ENCODE data around the gene KCTD2.
A peak's percentile ranks its signal among the peaks of the same experiment; 100 is the strongest.

KCTD2 gene

GRCh38 chr17:75081611-75082540 lies 34.9 kb downstream of the KCTD2 start:
- no peak for TF ChIP-seq CTCF (IDR thresholded peaks at IDR 0.05; ENCODE audit: insufficient read depth, low read length, missing control alignments)
- ChIA-PET POLR2A (interaction anchor here (0.6 kb wide), 1 partner anchor 45 kb away, joined by 3 read pairs; no protein-coding TSS in a partner anchor), CTCF (interaction anchor here (0.6 to 1.7 kb wide), 5 partner anchors 11 to 90 kb away, joined by 3 to 11 read pairs (median 3); partner anchors contain the start of gene MRPL58)
- H3K4me3 ChIP-seq (ENCODE audit: low read depth, low read length), result no peak overlapping the region
- DNase-seq (ENCODE audit: low read depth, low spot score), result no peak

- no peak for DNase-seq (ENCODE audit: low read depth, low spot score)
- TF ChIP-seq CTCF (IDR thresholded peaks at IDR 0.05; ENCODE audit: insufficient read depth, low read length, missing control alignments), result no peak
- CTCF ChIA-PET, result interaction anchor here (1.7 kb wide), 1 partner anchor 31 kb away, joined by 11 read pairs; no protein-coding TSS in a partner anchor
- no peak overlapping the region for H3K4me3 ChIP-seq (ENCODE audit: low read depth, low read length)
- POLR2A ChIA-PET, result no interaction called here
These were observed 35.7 kb downstream of the KCTD2 start for GRCh38 chr17:75082683-75083082.

GRCh38 chr17:75084039-75084660 lies 37.1 kb downstream of the KCTD2 start:
- DNase-seq (ENCODE audit: low read depth, low spot score), result no peak
- ChIA-PET CTCF (interaction anchor here (0.9 to 1.6 kb wide), 3 partner anchors 10 to 30 kb away, joined by 3 to 8 read pairs (median 7); no protein-coding TSS in a partner anchor), POLR2A (no interaction called here)
- TF ChIP-seq CTCF (IDR thresholded peaks at IDR 0.05; ENCODE audit: insufficient read depth, low read length, missing control alignments), result no peak
- H3K4me3 ChIP-seq (ENCODE audit: low read depth, low read length), result no peak overlapping the region

- H3K4me3 ChIP-seq (ENCODE audit: low read depth, low read length), result no peak overlapping the region
- no peak for TF ChIP-seq CTCF (IDR thresholded peaks at IDR 0.05; ENCODE audit: insufficient read depth, low read length, missing control alignments)
- POLR2A ChIA-PET, result interaction anchor here (1.7 kb wide), 1 partner anchor 27 kb away, joined by 12 read pairs; no protein-coding TSS in a partner anchor
- no peak for DNase-seq (ENCODE audit: low read depth, low spot score)
- CTCF ChIA-PET, result interaction anchor here (1.3 to 3.2 kb wide), 4 partner anchors 9 to 28 kb away, joined by 3 to 19 read pairs (median 8); no protein-coding TSS in a partner anchor
These were observed 39.6 kb downstream of the KCTD2 start for GRCh38 chr17:75086496-75087181.

GRCh38 chr17:75087182-75087557 lies 40.1 kb downstream of the KCTD2 start:
- DNase-seq (ENCODE audit: low read depth, low spot score), result no peak
- POLR2A ChIA-PET, result interaction anchor here (1.7 kb wide), 2 partner anchors 9 to 27 kb away, joined by 11 to 12 read pairs; no protein-coding TSS in a partner anchor
- CTCF ChIA-PET, result interaction anchor here (1.6 to 3.2 kb wide), 6 partner anchors 9 to 115 kb away, joined by 3 to 25 read pairs (median 10); no protein-coding TSS in a partner anchor
- no peak for TF ChIP-seq CTCF (IDR thresholded peaks at IDR 0.05; ENCODE audit: insufficient read depth, low read length, missing control alignments)
- H3K4me3 ChIP-seq (ENCODE audit: low read depth, low read length), result peak overlapping the region; percentile 69

Data from AG04449 (cell line).